Liver (tissue), 3 donors: Measurements from ENCODE around the gene ZNF432.

Experiments
- GABPA ChIP-seq, 2 donors: IDR thresholded peaks in 1 of 2; conservative IDR thresholded peaks in 1 of 2; 2 replicates each; pipeline ENCODE4 v1.6.1; 2016; ENCODE audit warnings: antibody characterized with exemption in 2 of 2, mild to moderate bottlenecking in 1 of 2, moderate library complexity in 1 of 2
- RAD21 ChIP-seq, 2 donors: IDR thresholded peaks; 2 replicates each; pipeline ENCODE4 v1.6.1; 2016; ENCODE audit warnings: antibody characterized with exemption in 2 of 2, mild to moderate bottlenecking in 2 of 2
- SP1 ChIP-seq: IDR thresholded peaks from 2 replicates; pipeline ENCODE4 v1.6.1; 2018; ENCODE audit warnings: antibody characterized with exemption, mild to moderate bottlenecking
- TAF1 ChIP-seq: conservative IDR thresholded peaks from 2 replicates; pipeline ENCODE4 v1.6.1; 2016; ENCODE audit warnings: antibody characterized with exemption, mild to moderate bottlenecking
- YY1 ChIP-seq: IDR thresholded peaks from 2 replicates; pipeline ENCODE4 v1.6.1; 2016; ENCODE audit warnings: antibody characterized with exemption, mild to moderate bottlenecking
- TF ChIP-seq, protein P1 (sequence below): fragments of 150-350 bp; IDR thresholded peaks from 2 replicates; pipeline ENCODE4 v1.5.1; 2017; ENCODE audit warnings: improper control_type of control experiment, low read depth, low read length; ENCODE audit not compliant: missing input control
- TF ChIP-seq, protein P2 (sequence below): IDR thresholded peaks from 2 replicates; pipeline ENCODE4 v1.6.1; 2016; ENCODE audit warnings: antibody characterized with exemption
- donor health status: healthy.
- donor health status: healthy.

DNA sequence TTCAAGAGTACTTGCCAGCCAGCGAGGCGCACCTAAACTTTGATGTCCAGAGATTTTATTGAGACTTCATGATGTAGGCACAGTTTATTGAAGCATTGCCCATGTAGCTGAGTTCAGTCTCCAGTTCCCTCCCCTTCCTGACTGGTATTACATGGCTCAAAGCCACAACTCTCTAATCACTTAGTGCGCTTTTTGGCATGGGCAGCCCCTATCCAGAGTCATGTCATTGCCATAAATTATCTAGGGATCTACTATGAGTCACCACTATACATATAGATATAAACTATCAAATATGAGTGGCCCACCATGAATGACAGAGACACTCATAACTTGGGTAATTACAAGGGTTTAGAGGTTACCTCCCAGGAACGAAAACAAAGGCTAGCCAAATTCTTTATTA is 28.1 kb downstream of the ZNF432 start:
- TF ChIP-seq, protein P1, sequence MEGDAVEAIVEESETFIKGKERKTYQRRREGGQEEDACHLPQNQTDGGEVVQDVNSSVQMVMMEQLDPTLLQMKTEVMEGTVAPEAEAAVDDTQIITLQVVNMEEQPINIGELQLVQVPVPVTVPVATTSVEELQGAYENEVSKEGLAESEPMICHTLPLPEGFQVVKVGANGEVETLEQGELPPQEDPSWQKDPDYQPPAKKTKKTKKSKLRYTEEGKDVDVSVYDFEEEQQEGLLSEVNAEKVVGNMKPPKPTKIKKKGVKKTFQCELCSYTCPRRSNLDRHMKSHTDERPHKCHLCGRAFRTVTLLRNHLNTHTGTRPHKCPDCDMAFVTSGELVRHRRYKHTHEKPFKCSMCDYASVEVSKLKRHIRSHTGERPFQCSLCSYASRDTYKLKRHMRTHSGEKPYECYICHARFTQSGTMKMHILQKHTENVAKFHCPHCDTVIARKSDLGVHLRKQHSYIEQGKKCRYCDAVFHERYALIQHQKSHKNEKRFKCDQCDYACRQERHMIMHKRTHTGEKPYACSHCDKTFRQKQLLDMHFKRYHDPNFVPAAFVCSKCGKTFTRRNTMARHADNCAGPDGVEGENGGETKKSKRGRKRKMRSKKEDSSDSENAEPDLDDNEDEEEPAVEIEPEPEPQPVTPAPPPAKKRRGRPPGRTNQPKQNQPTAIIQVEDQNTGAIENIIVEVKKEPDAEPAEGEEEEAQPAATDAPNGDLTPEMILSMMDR, result no peak
- TF ChIP-seq TAF1 (no peak), SP1 (no peak), GABPA (IDR thresholded peaks at IDR 0.05 in 1 of 2, conservative IDR thresholded peaks at IDR 0.05 in 1 of 2) (no peak), YY1 (no peak), RAD21 (IDR thresholded peaks at IDR 0.05) (no peak)
- TF ChIP-seq, protein P2, sequence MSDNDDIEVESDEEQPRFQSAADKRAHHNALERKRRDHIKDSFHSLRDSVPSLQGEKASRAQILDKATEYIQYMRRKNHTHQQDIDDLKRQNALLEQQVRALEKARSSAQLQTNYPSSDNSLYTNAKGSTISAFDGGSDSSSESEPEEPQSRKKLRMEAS, result no peak
